ENCODE results near the gene B4GALNT3.
A peak's percentile ranks its signal among the peaks of the same experiment; 100 is the strongest.
"Not testable (repeated sequence)": the region's sequence is repeated elsewhere in the genome, so short reads cannot be mapped to it uniquely, and the experiment has no call there.

B4GALNT3 gene

GRCh38 chr12:561391-561705, 101.6 kb downstream of the B4GALNT3 start:
- no peak for DNase-seq

GRCh38 chr12:561908-562593, 102.3 kb downstream of the B4GALNT3 start:
- peak; percentile 90 for DNase-seq

GRCh38 chr12:562634-563033, 102.9 kb downstream of the B4GALNT3 start:
- DNase-seq: no peak

- peak; percentile 75 for DNase-seq
Measured at GRCh38 chr12:563250-563781, 103.6 kb downstream of the B4GALNT3 start.

GRCh38 chr12:563787-564298, 104.1 kb downstream of the B4GALNT3 start:
- peak; percentile 50 for DNase-seq

- DNase-seq: no peak
Measured at GRCh38 chr12:565161-565560, 105.4 kb downstream of the B4GALNT3 start.

GRCh38 chr12:565589-566105, 105.9 kb downstream of the B4GALNT3 start:
- no peak for DNase-seq

- DNase-seq: no peak
Measured at GRCh38 chr12:568486-568885, 108.7 kb downstream of the B4GALNT3 start.

GRCh38 chr12:569091-569676, 109.4 kb downstream of the B4GALNT3 start:
- DNase-seq: no peak

- peak; percentile 92 for DNase-seq
Measured at GRCh38 chr12:569803-570434, 110.2 kb downstream of the B4GALNT3 start.

- DNase-seq: no peak
Measured at GRCh38 chr12:570435-570920, 110.7 kb downstream of the B4GALNT3 start.

- no peak for DNase-seq
Measured at GRCh38 chr12:570921-571794, 111.4 kb downstream of the B4GALNT3 start.

GRCh38 chr12:571795-572531, 112.2 kb downstream of the B4GALNT3 start:
- no peak for DNase-seq

GRCh38 chr12:572532-572899, 112.8 kb downstream of the B4GALNT3 start:
- DNase-seq: no peak

GRCh38 chr12:573232-573631, 113.5 kb downstream of the B4GALNT3 start:
- no peak for DNase-seq

- no peak for DNase-seq
Measured at GRCh38 chr12:574475-575128, 114.9 kb downstream of the B4GALNT3 start.

GRCh38 chr12:575129-575502, 115.4 kb downstream of the B4GALNT3 start:
- DNase-seq: no peak

GRCh38 chr12:575948-576614, 116.3 kb downstream of the B4GALNT3 start:
- DNase-seq: peak; percentile 90

GRCh38 chr12:576615-577110, 116.9 kb downstream of the B4GALNT3 start:
- DNase-seq: no peak

GRCh38 chr12:577994-578747, 118.4 kb downstream of the B4GALNT3 start:
- DNase-seq: not testable (repeated sequence)

All from hematopoietic multipotent progenitor cell treated with erythropoietin and hydrocortisone succinate and interleukin-3 and kit ligand, for 4 days (in vitro differentiated cells).